Stimulated activated CD8-positive, alpha-beta memory T cell treated with anti-CD3 and anti-CD28 coated beads, Interleukin-7, amount 100 ng/mL, for 24 hours (primary cell): ENCODE data around the gene RUBCNL.
A peak's percentile ranks its signal among the peaks of the same experiment; 100 is the strongest.
"Not testable (repeated sequence)": the region's sequence is repeated elsewhere in the genome, so short reads cannot be mapped to it uniquely, and the experiment has no call there.

Experiments used
- DNase-seq: peaks from one replicate; pipeline ENCODE4 v3.0.0-alpha.2; 2020; ENCODE audit warnings: low read depth

RUBCNL gene, protein sequence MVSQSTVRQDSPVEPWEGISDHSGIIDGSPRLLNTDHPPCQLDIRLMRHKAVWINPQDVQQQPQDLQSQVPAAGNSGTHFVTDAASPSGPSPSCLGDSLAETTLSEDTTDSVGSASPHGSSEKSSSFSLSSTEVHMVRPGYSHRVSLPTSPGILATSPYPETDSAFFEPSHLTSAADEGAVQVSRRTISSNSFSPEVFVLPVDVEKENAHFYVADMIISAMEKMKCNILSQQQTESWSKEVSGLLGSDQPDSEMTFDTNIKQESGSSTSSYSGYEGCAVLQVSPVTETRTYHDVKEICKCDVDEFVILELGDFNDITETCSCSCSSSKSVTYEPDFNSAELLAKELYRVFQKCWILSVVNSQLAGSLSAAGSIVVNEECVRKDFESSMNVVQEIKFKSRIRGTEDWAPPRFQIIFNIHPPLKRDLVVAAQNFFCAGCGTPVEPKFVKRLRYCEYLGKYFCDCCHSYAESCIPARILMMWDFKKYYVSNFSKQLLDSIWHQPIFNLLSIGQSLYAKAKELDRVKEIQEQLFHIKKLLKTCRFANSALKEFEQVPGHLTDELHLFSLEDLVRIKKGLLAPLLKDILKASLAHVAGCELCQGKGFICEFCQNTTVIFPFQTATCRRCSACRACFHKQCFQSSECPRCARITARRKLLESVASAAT

DNA sequence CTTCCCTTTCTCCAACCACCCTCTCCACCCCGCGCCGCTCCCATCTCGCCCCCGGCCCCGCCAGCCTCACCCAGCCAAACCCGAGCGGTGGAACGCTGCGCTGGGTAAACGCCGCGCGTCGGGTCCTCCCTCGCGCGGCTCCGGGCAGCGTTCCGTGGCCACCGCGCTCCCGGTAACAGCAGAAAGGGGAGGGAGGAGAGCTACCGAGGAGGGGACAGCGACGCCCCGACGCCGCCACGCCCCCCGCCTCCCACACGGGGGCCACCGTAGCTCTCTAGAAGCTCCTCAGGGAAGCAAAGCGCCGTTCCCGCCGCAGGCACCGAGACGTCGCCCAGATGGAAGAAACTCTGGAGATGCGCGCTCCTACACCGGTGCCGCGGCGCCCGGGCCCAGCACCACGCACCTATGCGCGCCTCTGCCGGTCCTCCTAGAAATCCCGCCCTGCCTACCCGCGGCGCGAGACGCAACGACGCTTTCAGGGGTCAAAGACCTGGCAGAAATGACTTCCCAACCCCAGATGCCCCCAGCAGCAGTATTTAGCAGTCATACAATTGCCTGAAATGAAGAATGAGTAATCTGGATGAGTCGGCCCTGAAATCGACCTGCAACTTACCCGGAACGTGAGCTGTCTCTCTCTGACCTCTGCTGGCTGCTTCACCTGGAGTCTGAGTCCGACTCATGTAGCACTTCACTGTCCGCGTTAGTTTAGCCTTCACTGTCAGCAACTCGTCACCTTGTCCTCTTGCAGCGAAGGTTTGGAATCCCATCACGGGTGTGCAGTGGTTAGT lies at the start of gene RUBCNL:
TSS of gene RUBCNL (minus strand) at position 189 of the 788 bp plus-strand sequence. CDS start 14,777 bp downstream, outside the sequence.
- peak; percentile 8 for DNase-seq

DNA sequence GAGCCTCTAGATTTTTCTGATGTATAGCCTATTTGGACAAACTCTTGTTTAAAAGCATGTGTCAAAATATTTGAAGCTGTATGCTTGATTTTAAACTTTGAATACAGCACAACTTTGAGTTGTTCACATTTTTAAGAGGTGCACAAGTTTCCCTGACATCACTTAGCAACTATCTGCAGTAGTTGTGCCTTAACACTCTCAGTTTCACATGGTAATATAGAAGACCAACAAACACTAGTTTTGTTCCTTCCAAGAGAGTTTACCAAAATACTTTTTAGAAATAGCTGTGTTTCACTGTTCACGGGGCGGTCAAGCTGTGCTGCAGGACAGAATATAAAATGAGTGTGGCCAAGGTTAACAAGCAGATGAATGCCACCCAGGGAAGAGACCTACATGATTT lies 42.5 kb upstream of the RUBCNL start:
- DNase-seq = not testable (repeated sequence)

DNA sequence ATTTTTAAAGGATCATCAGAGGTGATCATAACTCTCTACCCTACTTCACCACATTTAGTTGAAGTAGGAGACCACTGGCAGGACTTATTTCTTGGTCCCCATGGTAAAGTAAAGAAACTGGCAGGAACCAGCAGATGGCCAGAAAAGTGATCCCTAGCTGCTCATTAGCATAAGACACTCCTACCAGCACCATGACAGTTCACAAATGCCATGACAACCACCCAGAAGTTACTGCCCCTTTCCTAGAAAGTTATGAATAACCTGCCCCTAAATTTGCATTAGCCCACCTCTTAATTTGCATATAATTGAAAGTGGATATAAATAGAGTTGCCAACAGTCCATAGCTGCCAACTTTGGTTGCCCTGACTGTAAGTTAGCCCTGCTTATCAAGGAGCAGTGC lies 18.4 kb upstream of the RUBCNL start:
- DNase-seq = no peak

DNA sequence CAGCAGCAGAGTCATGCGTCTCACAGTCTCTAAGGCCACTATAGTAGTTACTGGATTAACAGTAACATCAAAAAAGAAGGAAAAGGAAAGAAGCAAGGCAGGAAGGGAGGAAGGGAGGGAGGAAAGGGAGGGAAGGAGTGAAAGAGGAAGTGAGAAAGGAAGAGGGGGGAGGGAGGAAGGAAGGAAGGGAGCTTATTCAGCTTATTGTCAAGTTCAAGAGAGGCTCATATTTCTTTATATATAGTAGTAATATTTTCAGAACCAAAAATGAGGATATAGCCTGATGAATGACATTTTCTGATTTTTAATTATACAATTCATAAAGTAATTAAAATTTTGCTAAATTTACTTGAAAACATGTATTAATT lies 17.7 kb upstream of the RUBCNL start:
- no peak for DNase-seq

DNA sequence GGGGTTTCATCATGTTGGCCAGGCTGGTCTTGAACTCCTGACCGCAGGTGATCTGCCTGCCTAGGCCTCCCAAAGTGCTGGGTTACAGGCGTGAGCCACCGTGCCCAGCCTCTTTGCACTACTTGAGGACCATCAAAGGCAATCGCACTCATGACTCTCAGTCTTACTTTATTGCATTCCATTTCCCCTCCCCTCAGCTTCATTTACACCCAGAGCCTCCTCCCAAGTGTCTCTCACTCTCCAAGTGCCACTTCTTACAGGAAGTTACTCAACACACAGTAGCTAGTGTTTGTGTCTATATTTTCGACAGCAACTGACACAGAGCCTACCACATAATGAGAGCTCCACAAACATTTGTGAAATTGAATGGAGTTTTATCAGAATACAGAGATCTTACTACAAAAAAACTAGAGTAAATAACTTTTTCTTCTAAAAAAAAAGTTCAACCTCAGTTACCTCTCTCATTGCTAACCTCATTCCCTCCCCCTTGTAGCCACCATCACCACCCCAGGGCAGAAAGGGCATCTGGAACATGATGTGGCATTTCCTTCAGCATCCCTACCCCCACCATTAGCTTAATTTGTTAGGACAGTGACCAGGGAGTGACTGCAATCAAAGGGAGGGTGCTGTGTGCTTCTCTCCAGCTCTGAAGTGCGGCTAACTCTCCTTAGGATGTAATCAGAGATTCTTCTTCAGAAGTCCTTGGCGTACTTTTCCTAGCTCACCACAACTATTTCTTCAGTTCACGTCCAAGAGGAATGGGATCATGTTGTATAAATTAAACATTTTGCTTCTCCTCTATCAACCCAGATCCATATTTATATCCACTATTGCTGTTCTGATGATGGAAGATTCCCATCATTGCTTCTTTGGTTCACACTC lies 17.0 kb upstream of the RUBCNL start:
- no peak for DNase-seq

DNA sequence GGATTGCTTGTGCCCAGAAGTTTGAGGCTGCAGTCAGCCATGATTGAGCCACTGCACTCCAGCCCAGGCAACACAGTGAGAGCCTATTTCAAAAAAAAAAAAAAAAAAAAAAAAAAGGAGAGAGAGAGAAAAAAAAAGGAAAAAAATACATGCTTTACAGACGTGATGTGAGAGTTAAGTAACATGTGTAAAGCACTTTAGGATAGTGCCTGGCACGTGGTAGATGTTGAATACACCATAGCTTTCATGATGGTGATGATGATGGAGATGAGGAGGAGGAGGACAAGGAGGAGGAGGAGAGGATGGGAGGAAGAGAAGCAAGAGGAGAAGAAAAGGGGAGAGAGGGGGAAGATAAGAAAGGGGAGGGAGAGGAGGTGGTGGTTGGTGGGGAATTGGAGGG lies 15.1 kb upstream of the RUBCNL start:
- no peak for DNase-seq

DNA sequence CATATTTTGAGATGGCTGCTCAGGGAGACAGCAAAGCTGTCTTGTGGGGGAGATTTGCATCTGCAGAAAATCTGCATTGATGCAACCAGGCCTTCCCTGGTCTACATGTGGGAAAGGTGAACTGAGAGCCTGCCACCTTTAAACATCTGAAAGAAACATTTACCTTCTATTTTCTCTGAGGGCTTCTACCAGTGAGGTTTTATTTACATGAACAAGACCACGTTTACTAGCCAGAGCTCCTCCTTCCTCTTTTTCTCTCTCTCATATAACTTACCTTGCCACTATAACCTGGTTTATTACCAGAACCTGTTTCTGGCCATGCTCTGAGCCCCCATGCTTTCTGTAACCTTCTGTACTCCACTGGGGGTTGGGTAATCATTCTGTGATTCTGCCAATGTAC lies 14.4 kb upstream of the RUBCNL start:
- no peak for DNase-seq

DNA sequence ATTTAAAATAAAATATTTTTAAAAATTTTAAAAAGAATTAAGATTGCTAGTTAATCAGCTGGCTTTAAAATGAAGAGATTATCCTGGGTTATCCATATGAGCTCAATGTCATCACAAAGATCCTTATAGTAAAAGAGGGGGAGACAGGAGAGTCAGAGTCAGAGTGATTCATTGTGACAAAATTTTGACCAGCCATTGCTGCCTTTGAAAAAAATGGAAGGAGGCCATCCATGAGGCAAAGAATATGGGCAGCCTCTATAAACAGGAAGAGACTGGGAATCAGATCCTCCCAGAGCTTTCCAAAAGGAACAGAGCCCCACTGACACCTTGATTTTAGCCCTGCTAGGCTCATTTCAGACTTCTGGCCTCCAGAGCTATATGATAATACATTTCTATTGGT lies 9.3 kb upstream of the RUBCNL start:
- DNase-seq = no peak

DNA sequence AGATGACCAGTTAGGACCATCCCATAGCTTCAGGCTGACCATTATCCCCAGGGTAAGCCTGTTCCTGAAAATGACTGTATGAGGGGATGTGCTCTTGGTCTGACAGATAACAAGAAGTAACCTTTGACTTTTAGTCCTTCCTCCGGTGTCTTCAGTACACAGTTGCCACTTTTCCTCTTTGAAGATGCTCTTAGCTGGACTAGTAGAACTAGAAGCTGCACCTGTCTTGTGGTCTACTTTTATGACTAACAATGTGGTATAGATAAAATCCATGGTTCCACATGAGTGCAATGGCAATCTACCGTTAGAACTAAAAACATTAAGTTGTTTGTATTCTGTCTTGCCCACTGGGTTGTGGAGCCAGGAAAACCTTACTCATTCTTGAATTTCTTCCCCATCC lies 5.9 kb upstream of the RUBCNL start:
- no peak for DNase-seq

DNA sequence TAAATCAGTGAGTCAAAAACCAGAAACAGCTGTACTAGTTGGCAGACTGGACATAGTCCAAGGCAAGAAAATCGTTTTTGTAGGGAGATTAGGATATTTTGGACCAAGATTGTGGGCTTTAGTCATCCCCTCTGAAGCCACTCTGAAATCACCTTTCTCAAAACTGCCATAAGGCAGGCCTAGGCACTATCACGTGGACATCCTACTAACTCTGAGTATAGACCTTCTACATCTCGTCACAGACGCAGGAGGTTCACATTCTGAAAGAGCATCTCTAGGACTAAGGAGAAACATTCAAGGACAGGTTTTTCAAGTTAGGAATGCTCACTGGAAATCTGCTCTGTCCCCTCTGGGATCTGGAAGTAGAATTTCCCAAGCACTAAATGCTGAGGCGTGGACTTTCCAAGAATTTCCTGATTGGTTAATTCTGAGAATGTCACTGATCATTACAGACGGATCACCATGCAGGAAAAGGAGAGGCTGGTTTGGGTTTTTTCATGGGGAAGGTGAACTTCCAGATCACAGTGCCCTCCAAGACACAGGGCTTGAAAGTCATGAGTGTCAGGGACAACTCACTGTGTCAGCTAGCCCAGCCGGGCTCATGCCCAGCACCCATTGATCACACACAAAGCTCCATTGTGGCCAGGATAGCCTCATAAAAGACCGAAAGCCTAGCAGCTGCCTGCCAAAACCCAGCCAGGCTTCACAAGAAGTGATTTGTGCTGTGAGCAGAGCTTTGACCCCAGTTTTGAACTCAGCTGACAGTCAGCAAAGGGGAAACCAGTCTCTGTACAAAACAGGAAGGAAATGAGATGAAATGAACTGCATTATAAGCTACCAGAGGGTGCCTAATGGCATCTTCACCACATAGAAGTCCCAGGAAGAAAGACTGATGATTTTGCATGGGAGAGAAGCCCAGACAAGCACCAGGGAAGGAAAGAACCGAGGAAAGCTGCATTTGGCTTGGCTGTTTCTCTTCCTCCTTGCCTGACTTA lies 2.7 kb upstream of the RUBCNL start:
- no peak for DNase-seq

DNA sequence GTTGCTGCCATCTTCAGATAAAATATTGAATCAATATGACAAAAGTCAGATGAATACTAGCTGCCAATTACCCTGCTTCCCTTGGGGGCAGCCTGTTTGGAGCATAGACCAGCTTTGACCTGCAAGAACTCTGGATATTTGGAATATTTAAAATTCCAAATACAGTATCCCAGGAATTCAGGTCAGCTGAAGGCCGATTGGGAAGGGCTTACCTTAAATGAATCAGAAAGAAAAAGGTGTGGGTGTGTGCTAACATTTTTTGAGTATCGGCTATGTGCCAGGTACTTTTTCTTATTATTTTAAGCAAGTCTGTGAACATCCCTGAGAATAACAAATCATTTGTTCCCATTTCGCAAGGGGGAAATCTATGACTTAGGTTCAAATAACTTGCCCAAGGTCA lies 1.8 kb upstream of the RUBCNL start:
- no peak for DNase-seq

DNA sequence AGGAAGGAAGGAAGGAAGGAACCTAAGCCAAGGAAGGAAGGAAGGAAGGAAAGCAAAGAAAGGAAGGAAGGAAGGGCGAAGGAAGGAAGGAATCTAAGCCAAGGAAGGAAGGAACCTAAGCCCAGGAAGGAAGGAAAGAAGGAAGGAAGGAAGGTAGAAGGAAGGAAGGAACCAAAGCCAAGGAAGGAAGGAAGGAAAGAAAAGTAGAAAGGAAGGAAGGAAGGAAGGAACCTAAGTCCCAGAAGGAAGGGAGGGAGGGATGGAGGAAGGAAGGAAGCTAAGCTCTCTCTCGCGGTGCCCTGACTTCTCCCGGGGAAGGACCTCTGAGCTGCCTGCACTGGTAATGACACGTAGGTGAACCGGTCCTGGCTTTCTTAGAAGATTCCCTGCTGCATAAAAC lies 1.3 kb upstream of the RUBCNL start:
- no peak for DNase-seq

DNA sequence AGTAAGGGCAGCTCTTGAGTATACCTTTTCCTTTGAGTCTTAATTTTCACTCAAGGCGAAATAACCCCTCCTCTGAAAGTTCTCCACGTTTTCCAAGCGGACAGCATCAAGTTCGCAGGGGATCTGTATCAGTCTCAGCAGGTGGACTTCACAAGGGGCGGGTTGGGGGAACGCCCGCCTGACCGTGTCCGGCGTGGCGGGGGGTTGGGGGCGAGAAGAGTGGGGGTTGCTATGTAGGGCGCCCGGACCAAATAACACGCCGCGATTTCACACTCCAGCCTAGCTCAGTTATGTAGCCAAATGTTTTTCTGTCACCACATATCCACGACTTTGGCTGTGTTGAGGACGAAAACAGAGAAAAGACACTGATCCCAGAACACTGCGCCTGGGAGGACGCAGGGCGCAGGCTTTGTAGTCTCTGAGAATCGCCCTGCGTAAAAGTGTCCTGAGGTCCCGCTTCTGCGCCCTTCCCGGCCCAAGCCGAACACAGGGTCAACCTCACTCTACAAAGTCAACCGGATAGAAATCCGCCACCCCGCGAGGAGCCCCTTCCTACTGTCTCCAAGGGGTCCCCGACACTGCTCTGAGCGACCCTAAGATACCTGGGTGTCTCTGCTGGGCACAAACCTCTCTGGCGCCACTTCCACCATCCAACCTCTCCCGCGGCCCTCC lies 524 bp downstream of the RUBCNL start:
- no peak for DNase-seq

DNA sequence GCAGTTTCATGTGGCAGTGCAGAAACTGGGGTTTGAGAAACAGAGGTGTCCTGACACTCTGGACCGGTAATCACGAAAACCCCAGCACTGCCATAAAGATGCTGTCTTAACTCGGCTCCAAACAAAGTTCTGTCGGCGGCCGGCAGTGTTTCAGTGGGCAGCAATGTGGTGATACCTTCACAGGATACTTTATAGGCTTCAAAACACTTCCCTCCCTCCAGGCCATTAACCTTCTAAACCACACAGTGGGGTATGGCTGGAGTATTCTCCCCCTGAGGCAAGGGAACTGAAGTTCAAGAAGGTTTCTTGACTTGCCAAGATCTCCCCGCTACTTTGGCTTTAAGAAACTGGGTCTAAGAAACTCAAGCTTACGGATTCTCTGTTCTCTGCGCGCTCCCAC lies 1.1 kb downstream of the RUBCNL start:
- no peak for DNase-seq

DNA sequence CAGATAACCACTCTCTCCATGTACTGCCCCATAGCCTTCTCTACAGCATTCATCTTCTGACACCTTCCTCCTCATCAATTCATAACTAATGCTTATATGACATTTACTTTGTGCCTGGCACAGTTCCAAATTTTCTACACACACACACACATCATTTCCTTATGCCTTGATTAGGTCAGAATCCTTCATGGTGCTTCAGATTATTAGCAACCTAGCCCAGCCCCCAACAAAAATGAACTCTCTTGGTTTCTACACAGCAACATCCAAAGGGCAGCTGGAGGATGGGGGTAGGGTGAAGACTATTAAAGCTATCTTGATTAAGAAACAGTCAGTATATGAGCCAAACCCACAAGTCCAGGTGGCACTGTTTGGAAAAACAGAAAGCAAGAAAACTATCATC lies 3.7 kb downstream of the RUBCNL start:
- no peak for DNase-seq

DNA sequence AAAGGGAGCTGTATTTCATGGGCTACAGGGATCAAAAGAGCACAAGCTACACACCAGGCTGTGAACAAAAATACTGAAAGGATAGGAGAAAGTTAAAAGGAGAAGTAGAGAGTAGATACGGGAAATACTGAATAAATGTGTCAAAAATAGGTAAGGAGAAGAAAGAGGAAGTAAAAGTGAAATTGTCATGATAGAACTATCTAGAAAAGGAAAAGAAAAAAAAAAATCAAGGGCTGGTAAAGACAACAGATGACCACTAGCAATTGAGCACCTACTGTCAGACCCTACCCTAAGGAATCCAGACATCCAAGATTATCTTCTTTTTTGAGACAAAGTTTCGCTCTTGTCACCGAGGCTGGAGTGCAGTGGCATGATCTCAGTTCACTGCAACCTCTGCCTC lies 4.8 kb downstream of the RUBCNL start:
- DNase-seq = no peak

DNA sequence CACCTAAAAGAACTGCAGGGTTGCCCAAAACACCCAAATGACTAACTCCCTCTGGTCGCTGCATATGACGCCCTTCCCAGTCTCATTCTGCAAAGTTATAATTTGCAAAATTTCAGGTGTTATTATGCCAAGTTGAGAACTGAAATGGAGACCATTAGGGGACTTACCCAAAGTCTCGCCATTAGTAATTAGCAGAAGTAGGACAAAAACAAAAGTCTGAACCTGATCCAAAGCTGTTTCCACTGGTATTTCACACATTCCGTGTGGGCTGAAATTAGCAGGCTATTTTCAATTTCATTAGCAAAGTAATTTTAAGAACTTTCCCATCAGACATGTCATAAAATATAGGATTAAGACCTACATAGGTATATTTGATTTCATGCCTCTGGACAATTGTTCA lies 6.8 kb downstream of the RUBCNL start:
- no peak for DNase-seq

DNA sequence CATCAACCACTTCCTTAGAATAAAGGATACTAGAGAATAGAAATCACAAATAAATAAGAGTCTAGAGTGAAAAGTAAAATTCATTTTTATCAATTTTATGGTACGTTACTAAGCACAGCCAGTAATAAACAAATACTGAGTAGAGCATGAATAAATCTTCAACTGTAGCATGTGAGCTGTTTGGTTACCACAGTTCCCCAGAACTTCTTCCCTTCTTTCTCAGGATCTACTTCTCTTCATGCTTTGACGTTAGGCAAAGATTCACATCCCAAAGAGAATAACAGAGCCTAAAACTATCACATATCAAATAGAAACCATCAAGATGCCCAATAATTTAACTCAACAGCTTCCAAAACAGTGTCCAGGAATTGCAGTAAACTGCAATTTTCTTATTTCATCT lies 7.4 kb downstream of the RUBCNL start:
- DNase-seq = no peak

DNA sequence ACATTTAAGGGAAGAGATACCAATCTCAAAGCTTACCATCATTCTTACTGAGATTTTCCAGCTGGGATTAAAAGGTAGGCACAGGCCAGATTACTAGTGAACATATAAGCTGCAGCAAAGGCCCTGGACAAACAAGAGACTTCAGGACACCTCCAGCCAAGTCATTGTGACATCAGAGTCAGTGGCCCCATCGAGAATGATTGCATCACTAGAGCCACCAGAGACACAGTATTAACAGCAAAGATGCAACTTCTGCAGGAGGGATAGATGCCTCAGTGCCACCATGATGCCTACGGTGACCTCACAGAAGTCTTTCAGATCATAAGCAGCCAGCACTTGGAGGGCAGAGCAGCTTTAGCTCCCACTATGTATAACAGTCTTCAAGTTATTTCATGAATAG lies 8.6 kb downstream of the RUBCNL start:
- DNase-seq = no peak

DNA sequence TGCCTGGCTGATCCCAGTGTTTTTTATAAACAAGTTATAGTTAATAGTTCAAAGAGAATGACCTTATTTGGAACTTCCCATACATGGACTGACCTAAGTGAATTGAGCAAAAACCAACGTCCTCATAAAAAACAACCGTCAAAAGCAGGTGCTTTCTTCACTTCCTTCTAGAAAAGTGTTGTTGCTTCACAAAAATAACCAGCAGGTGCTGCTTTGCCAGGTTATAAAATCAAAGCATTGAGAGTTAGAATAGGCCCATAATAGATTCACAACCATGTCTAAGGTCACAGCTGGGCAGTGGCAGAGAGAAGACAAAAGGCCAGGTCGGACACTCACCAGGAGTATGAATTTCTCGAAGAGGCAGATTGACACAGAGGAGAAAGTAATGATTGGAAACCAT lies 9.5 kb downstream of the RUBCNL start:
- no peak for DNase-seq
